Embryonic facial prominence (tissue), 1 donor: ENCODE measurements around the gene RAB38.

Source experiments
- DNase-seq: peaks from one replicate; pipeline ENCODE4 v3.0.0-alpha.2; 2016; ENCODE audit errors: extremely low spot score

The RAB38 gene

DNA sequence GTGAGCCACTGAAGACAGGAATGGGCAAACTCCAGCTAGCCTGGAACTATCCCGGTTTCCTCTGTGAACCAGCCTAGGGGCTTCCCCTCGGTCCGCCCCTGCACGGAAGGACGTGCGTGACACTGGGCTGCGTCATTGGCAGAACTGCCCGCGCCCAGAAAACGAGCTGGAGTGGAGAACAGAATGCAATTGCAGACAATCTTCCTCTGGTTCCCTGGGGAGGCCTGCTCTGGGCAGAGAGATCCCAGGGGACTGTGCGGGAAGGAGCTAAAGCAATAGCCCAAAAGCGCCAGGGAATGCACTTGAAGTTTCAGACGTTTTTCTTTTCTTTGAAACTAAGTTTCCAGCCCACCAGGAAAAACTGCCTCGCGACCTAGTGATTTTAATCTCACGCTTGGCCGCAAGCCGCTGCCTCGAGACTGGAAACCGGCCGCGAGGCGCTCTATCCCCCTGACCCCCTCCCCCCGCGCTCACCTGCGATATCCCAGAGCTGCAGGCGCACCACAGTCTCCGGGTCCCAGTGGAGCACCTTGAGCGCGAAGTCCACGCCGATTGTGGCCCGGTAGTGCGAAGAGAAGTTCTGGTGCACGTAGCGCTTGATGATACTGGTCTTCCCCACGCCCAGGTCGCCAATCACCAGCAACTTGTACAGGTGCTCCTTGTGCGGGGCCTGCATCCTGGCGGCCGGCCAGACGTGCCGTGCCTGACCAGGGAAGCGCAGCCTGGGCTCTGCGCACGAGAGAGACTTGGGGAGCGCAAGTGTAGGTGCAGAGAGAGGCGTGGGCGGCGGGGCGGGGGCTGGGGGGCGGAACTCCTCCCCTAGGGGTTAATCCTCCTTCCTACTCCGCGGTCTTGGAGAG, at the start of gene RAB38:
TSS of gene RAB38 (minus strand) at position 735 of the 860 bp plus-strand sequence. CDS start at position 676, 59 bp downstream.
- DNase-seq: no peak

DNA sequence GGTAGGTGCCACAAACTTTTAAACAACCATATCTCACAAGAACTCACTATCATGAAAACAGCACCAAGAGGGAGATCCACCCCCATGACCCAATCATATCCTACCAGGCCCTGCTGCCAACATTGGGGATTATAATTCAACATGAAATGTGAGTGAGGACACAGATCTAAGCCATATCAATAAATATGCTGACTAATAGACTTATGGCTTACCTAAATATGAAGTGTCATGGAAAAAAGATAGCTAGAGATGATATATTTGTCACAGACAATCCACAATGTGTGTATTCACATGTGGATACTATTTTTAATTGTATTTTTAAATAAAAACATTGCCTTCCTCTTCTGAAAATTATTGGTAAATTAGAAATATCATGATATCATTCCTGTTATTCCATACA, 38.2 kb upstream of the RAB38 start:
- no peak for DNase-seq

DNA sequence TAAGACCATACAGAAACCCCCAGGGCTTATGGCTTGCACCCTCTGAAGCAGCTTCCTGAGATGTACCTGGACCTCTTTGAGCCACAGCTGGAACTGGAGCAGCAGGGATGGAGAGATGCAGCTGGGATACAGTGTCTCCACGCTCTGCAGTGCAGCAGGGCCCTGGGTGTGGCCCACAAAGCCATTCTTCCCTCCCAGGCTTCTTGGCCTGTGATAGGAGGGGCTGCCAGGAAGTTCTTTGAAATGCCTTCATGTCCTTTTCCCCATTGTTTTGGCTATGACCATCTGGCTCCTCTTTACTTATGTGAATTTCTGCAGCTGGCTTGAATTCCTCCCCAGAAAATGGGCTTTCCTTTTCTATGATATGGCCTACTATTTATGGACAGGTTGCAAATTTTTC, 37.1 kb upstream of the RAB38 start:
- DNase-seq: no peak

DNA sequence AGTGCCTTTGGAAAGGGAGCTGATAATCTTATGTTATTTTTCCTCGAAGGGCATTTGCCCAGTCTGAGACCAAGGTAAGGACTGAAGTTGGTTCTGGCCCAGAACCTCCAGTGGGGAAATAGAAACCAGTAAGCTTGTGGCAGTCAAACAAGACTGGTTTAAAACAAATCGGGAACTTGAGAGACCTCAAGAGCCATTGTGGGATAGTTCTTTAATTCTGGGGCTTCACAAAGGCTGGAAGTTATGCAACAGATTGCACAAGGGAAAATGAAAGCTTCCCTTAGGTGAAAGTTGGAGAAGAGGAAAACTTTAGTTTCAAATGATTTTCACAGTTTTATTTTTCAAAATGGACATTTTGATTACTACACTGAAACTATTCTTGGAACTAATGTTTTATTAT, 33.5 kb upstream of the RAB38 start:
- DNase-seq: no peak

DNA sequence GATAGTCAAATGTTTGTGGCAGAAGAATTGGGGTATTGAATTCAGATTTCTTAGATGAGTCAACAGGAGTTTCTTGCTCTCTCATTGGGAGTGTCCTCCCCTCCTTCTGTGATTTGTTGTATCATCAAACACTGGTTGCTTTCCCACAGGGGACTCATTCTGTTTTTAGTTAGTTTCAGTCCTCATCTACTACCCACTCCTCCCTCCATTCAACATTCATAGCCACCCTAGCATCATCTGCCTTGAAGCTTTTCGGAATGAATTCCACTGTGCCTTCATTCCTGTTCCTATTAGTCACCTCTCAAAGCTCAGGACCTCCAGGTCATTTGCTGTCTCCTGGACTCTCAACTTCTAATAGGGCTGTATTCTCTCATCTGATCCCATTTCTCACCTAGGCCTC, 31.5 kb upstream of the RAB38 start:
- no peak for DNase-seq

DNA sequence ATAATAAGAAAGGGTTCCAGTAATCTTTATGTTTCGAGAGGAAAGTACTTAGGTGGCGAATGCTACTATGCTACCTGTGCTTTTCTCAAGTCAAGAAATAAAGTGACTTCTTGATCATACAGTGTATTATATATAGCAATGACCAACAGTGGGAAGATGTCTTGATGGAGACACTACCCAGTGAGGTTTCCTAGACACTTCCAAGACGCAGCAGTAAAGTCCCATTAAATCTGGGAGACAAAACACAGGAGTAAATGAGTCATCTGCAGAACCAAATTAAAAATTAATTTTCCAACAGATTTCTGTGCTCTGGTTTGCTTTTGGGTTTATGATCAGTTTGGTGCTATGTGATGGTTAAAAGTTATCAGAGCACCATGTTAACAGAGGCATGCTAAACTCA, 29.1 kb upstream of the RAB38 start:
- no peak for DNase-seq

DNA sequence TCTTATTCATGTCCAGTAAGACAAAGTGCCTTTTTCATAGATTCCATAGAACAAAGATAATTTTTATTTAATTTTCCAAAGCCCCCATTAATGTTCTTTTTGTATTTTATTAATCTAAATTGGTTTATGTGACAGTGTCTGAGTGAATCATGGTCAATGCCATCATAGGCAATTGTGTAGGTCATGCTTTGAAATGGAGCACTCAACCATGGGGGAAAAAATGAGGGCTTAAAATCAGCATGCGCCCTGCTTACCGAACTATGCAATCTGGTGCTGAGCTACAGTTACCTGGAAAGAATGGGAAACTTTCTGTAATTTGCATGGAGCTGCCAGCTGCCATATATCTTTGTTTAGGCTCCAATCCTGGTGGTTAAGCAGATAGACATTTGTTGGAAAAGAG, 28.4 kb upstream of the RAB38 start:
- DNase-seq: no peak

DNA sequence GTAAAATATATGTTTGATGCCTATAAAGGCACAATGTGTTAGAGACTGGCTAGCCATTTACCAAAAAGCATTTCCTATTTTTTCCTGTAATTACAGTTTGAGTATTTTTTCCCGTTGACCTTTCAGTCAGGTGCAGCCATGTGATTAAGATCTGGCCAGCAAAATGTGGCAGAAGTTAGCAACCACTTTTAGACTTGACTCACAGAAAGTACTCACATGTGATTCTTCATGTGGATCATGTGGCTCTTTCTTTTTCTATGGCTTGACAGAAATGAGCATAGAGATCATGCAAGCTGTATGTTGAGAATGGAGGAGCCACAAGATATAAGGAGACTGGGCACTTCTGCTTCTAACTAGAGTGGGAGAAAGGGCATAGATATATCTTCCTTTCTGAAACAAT, 27.3 kb upstream of the RAB38 start:
- no peak for DNase-seq

DNA sequence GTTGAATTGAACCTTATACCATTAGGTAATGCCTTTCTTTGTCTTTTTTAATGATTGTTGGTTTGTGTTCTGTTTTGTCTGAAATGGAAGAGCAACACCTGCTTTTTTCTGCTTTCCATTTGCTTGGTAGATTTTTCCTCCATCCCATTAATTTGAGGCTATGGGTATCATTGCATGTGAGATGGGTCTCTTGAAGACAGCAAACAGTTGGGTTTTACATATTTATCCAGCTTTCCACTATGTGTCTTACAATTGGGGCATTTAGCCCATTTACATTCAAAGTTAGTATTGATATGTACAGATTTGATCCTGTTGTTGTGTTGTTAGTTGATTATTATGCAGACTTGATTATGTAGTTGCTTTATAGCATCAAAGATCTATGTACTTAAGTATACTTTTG, 21.1 kb upstream of the RAB38 start:
- no peak for DNase-seq

DNA sequence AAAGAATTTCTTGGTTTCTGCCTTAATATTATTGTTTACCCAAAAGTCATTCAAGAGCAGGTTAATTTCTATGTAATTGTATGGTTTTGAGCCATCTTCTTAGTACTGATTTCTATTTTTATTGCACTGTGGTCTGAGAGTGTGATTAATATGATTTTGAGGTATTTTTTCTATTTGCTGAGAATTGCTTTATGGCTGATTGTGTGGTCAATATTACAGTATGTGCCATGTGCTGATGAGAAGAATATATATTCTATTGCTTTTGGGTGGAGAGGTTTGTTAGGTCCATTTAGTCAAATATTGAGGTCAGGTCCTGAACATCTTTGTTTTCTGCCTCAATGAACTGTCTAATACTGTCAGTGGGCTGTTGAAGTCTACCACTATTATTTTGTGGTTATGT, 20.7 kb upstream of the RAB38 start:
- DNase-seq: no peak

DNA sequence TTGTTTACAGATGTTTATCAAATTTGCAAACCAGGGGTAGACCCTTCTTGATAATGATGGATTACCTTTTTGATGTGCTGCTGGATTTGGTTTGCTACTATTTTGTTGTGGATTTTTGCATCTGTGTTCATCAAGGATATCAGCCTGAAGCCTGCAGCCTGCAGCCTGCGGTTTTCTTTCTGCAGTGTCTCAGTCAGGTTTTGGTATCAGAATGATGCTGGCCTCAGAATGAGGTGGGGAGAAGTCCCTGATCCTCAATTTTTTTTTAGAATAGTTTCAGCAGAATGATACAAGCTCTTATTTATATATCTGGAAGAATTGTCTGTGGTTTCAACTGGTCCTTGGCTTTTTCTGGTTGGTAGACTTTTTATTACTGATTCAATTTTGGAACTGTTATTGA, 19.7 kb upstream of the RAB38 start:
- no peak for DNase-seq

DNA sequence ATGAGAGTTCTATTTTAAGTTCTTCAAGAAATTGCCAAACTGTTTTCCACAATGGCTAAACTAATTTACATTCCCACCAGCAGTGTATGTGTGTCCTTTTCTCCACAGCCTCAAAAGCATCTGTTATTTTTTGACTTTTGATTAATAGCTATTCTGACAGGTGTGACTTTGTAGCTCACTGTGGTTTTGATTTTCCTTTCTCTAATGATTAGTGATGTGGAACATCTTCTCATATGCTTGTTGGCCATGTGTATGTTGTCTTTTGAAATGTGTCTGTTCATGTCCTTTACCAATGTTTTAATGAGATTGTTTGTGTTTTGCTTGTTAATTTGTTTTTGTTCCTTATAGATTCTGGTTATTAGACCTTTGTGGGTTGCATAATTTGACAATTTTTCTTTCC, 18.0 kb upstream of the RAB38 start:
- no peak for DNase-seq

DNA sequence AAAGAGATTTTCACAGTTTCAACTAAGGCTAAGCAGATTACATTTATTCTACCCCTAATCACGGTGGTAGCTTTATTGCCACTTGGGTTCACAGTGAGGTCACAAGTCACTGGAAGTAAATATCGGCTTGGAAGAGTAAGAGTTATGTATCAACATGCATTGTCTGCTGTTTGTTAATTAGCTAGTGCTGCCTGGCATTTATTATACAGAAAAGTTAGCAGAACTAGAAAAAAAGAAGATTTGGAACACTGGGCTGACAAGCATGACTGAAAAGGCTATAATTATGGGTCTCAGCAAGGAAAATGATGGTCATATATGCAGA, 13.7 kb upstream of the RAB38 start:
- DNase-seq: no peak

DNA sequence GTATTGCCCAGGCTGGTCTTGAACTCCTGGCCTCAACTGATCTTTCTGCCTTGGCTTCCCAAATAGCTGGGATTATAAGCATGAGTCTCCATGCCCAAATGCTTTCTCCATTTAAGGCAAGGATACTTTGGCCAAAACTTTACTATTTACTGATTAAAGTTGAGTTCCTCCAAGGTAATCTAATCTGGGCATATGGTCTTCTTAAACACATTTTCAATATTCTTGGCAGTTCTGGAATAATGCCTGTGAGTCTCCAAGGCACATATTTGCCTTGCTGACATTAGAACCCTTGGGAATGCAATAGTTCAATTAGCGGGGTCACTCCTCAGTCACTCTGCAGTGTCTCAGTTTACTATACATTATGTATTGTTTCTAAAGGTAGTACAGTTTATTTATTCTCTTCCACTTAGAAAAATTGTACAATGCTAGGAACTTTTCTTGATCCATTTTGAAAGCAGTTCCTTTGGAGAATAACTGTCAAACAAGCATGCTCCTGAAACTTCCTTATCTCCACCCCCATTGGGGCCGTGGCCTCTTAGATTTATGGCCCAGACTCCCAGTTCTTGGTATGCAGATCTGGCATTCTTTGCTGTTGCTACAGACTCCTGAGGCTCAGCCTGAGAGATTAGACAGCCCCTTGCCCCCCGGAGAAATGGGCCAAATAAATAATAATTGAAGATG, 13.1 kb upstream of the RAB38 start:
- DNase-seq: no peak

DNA sequence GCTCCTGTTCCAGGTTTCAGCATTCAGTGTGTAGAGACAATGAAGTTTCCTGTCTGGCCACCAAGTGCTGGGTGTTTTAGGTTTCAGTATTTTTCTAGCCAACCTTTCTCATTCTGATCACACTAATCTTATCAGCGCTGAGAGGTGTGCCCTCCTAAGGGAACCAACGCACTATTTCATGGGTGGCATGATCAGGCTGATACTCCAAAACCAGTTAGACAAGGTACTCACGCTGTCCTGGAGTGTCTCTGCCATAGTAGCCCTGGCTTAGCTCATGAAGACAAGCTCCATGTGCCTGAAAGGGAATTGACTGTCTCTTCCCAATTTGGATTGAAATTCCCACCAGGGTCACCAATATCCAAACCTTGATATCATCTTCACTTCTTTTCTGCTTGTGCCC, 8.0 kb upstream of the RAB38 start:
- DNase-seq: no peak

DNA sequence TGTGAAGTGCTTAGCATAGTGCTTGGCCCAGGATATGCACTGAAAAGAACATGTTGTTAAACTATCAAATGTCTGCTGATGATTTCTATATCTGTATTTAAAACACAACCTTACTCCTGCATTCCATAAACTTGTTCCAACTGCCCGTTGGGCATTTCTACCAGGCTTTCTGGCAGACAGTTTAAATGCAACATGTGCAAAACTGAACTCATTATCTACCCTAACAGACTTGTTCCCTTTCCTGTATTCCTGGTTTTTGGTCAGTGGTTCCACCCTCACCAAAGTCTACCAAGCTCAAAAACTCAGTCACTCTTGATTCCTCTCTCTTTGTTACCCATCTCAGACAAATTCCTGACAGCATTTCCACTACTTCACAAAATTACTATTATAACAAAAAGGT, 6.5 kb upstream of the RAB38 start:
- no peak for DNase-seq

DNA sequence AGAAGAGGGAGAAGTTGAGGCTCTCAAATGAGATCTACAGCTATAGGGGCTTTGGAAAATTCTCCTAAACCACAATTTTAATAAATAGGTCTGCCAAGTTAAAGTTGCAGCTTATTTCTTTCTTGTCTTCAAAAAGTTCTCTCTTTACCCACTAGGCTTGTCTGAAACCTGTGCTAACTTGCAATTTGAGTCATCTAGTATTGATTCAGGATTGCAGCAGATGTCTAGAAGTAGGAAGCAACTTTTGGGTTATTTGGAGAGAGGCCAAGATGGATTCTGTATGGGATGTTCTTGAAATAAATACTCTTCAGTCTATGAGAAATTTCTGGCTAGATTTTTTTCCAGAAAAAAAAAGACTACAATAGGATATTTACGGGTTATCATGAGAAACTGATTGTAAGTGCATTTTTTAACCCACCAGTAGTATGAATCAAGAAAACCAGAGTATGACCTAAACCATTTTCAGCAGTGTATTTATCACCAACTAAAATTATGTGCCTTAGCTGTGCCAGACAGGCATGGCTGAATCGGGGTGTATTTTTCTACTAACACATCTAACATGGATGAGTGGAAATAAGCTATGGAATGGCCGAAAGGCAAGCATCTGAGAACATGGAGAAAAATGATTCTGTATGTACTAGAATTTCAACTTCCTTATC, 4.9 kb upstream of the RAB38 start:
- DNase-seq: no peak

DNA sequence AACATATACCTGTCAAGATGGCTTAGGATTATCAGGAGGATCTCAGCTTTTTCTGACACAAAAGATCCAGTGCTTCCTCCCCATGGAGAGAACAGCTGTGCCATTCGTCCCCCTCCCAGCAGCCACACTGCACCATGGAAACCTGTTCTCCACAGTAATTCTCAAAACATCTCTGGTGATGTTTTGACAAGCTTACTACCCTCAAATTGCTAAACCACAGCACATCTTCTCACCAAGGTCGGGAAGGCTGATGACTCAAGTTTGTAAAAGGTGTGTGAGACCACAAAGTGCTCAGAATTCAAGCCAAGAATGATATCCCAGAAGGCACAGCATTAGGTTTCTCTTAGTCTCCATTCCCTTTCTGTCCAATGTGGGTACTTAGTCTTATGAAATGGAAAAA, 3.9 kb upstream of the RAB38 start:
- no peak for DNase-seq

DNA sequence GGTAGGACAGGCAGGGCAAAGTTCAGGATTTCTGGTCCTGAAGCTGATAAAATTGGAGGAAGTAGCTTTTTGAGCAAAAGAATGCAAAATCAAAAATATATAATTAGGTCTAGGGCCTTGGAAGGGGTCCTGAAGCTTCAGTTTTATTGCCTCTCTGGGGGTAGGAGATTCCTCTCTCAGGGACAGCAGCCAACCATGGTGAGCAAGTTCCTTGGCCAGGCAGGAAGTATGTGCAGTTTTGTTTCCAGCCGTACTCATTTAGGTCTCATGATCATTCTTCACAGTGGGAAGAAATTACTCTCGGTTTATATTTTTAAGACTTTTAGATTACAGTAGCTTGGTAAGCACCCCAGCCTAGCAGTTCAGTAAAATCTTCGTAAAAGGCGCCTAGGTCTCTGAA, 2.9 kb upstream of the RAB38 start:
- no peak for DNase-seq

DNA sequence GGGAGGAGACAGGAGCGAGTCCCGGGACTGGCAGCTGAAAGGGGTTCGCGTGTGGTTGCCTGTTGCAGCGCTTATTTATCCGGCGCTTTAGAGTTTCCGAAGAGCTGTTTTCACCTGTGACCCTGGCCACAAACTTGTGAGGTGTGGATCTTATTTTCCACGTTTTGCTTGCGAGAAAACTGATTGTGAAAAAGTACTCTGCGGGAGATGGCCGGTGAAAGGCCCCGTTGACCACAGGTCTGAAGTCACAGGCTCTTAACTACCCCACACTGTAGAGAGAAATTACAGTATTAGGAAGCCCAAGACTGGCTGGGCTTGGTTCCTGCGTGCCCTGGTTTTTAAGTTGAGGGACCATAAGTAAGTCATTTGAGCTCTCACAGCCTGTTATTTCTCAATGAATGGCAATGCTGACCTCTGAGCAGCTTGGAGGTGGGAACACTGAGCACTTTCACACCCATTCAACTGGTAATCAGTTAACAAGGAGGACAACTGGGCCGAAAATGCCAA, 379 bp upstream of the RAB38 start:
- no peak for DNase-seq

DNA sequence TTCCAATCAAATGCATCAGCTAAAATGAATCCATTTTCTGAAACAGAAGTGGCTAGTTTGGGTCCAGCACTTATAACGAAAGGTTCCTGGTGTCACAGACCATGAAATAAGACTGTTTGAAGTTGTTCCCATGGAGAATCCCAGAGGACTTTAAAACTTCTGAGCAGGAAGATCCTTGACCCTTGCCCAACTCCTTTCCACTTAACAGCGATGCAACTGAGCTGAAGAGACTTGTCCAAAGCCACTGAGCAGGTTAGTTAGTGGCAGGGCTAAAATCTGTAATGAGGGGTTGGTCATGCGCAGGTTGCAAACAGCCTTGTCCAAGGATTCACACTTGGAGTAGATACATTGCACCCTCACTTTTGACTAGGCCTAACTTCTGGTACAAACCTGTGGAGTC, 1.3 kb downstream of the RAB38 start:
- DNase-seq: no peak

DNA sequence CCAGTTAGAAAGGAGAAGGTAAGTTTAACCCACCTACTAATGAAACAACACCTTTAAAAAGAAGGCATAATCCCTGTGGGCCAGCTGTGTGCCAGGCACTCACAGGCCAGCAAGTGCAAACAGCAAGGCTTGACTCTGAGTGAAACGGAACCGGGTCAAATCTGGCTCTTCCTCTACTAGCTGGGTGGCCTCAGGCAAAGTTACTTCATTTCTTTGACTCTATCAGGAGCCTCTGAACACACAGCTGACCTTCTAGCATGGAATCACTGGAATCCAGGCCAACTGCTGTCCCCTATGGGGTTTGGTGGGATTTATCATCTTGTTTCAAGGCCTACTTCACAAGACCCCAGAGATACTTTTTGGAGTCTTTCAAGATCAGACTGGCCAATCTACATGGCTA, 3.3 kb downstream of the RAB38 start:
- no peak for DNase-seq

DNA sequence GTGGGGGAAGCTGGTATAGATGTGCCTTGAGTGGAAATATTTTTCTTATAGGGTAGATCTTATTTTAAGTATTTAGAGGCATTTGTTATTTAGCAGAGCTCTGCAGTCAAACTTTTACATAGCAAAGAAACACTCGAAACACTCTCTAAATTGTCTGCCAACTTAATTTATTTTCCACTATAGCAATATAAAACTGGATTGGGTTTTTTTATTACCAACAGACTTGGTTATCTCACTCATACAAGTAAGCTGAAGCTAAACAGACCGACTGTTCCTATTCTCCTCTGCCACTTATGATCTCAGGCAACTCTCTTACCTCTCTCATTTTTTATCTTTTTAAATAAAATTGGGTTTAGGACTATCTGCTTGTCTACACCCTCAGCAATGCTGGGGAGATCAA, 4.6 kb downstream of the RAB38 start:
- no peak for DNase-seq
